Mucosa of rectum (tissue), 2 donors: ENCODE measurements around the gene SPINK1.
"Not testable (repeated sequence)": the region's sequence is repeated elsewhere in the genome, so short reads cannot be mapped to it uniquely, and the experiment has no call there.

Experiments
- H3K27ac ChIP-seq, 2 donors: one replicate each; pipeline ENCODE4 v1.7.0; 2013; ENCODE audit warnings: inconsistent platforms in 2 of 2, low read depth in 2 of 2, low read length in 2 of 2
- H3K27me3 ChIP-seq, 2 donors: one replicate each; pipeline ENCODE4 v1.7.0; 2013; ENCODE audit warnings: low read length in 2 of 2; ENCODE audit not compliant: control insufficient read depth in 2 of 2, insufficient read depth in 2 of 2
- H3K36me3 ChIP-seq, 2 donors: one replicate each; pipeline ENCODE4 v1.7.0; 2013; ENCODE audit warnings: low read length in 2 of 2; ENCODE audit not compliant: control insufficient read depth in 2 of 2, insufficient read depth in 2 of 2
- H3K4me1 ChIP-seq, 2 donors: one replicate each; pipeline ENCODE4 v1.7.0; 2013; ENCODE audit warnings: low read length in 2 of 2, mild to moderate bottlenecking in 1 of 2; ENCODE audit not compliant: control insufficient read depth in 2 of 2, insufficient read depth in 2 of 2
- H3K4me3 ChIP-seq, 2 donors: one replicate each; pipeline ENCODE4 v1.7.0; 2013; ENCODE audit warnings: low read length in 2 of 2
- H3K9ac ChIP-seq, 2 donors: one replicate each; pipeline ENCODE4 v1.7.0; 2013; ENCODE audit warnings: low read length in 2 of 2, low read depth in 1 of 2, mild to moderate bottlenecking in 1 of 2
- H3K9me3 ChIP-seq, 2 donors: one replicate each; pipeline ENCODE4 v1.7.0; 2013; ENCODE audit warnings: low read length in 2 of 2; ENCODE audit not compliant: control insufficient read depth in 2 of 2
- donor health status: healthy.
- donor health status: Normal muscosa, but diverticular disease.

The SPINK1 gene

GRCh38 chr5:147831465-147831864 lies at the start of gene SPINK1:
TSS of gene SPINK1 (minus strand) at chr5:147831671. CDS start at chr5:147831577, 94 bp downstream.
- Histone ChIP-seq H3K4me1 (peaks cover 0 to 15% of the 10 kb centered on the region in 2 donors), H3K27me3 (no peaks in the 10 kb centered on the region), H3K9ac (peak within 1 kb of the TSS in 1 of 2 donors; percentile 30), H3K4me3 (peak within 1 kb of the TSS; percentile 53 to 66), H3K9me3 (no peaks in the 10 kb centered on the region), H3K36me3 (no peaks in the 10 kb centered on the region), H3K27ac (peak within 1 kb of the TSS in 1 of 2 donors; percentile 51)

GRCh38 chr5:147880487-147880886 lies 49.0 kb upstream of the SPINK1 start:
- no peak overlapping the region for H3K4me3 ChIP-seq
- H3K9ac ChIP-seq, result no peak overlapping the region
- H3K27ac ChIP-seq, result no peak overlapping the region
- H3K27me3 ChIP-seq, result no peaks in the 10 kb centered on the region
- no peaks in the 10 kb centered on the region for H3K4me1 ChIP-seq
- H3K9me3 ChIP-seq, result no peaks in the 10 kb centered on the region
- H3K36me3 ChIP-seq, result no peaks in the 10 kb centered on the region

DNA sequence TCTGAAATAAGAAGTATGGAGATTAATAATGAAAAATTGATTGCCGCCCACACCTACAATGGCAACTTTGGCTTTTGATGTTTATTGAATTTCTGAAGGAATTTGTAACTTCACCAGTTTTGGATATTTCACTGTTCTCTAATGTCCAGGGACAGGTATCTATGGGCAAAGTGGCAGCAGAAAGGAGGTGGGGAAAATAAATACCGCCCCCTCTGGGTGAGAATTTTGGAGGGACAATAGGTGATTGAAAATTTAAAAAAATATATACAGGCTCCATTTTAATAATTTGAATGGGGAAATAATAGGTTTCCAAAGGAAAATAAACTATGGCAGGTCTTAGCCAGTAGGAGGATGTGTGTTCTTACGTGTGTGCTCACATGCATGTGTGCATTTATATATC lies 48.3 kb upstream of the SPINK1 start:
- no peaks in the 10 kb centered on the region for H3K36me3 ChIP-seq
- H3K4me1 ChIP-seq, result no peaks in the 10 kb centered on the region
- H3K27ac ChIP-seq, result no peak overlapping the region
- no peak overlapping the region for H3K4me3 ChIP-seq
- H3K9me3 ChIP-seq, result no peaks in the 10 kb centered on the region
- H3K27me3 ChIP-seq, result no peaks in the 10 kb centered on the region
- no peak overlapping the region for H3K9ac ChIP-seq

DNA sequence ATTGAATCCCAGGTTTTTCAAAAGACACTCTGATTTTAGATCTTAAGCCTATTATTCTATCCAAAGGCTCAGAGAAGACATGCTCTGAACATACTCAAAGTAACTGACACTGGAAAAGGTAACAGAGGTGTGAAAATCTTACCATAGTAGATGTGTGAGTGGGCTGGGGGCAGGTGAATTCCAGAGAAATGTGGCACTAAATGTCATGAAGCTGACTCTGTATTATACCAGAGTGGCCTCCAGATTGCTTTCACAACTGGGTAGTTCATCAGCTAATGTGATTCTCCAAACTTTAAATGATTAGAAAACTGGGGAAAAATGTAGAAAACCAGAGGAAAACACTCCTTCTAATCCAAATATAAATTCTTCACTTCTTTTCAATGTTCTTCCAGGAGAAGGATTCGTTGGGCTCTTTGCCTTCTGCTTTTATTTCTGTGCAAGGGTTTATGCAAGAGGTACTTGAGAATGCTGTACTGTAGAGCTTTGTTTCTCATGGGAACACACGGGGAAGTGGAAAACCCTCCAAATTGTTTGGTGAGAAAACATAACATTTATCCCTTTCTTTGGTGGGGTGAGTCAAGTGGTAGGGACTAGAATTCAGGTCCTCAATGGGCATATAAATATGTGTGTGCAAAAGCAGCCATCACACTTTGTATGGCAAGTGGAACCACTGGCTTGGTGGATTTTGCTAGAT lies 46.7 kb upstream of the SPINK1 start, which contains the start of gene SCGB3A2:
Gene SCGB3A2, plus strand, starts transcription at position 646 of the 694 bp plus-strand sequence. CDS start 93 bp downstream, outside the sequence.
- no peaks in the 10 kb centered on the region for H3K9me3 ChIP-seq
- no peak within 1 kb of the TSS for H3K27ac ChIP-seq
- no peaks in the 10 kb centered on the region for H3K4me1 ChIP-seq
- H3K36me3 ChIP-seq, result no peaks in the 10 kb centered on the region
- no peaks in the 10 kb centered on the region for H3K27me3 ChIP-seq
- no peak within 1 kb of the TSS for H3K9ac ChIP-seq
- H3K4me3 ChIP-seq, result no peak within 1 kb of the TSS

DNA sequence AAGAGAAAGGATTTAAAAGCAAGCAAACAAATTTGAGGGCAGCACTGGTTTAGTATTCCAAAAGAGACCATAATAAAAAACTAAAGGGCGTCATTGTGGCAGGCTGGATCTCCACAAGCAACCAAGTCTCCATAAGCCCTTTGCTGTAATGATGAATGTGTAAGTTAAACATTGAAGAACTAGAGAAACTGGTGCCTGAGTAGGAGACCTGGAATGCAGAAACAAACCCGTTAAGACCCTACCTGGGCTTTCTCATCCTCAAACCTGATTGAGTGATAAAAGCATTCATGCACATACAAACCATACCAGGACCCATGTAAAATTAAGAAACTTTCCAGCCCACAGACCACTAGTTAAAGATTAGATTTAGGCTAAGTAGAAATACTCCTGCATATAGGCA lies 45.2 kb upstream of the SPINK1 start:
- H3K27me3 ChIP-seq, result no peaks in the 10 kb centered on the region
- no peaks in the 10 kb centered on the region for H3K4me1 ChIP-seq
- H3K4me3 ChIP-seq, result no peak overlapping the region
- no peaks in the 10 kb centered on the region for H3K36me3 ChIP-seq
- no peaks in the 10 kb centered on the region for H3K9me3 ChIP-seq
- H3K27ac ChIP-seq, result no peak overlapping the region
- H3K9ac ChIP-seq, result no peak overlapping the region

DNA sequence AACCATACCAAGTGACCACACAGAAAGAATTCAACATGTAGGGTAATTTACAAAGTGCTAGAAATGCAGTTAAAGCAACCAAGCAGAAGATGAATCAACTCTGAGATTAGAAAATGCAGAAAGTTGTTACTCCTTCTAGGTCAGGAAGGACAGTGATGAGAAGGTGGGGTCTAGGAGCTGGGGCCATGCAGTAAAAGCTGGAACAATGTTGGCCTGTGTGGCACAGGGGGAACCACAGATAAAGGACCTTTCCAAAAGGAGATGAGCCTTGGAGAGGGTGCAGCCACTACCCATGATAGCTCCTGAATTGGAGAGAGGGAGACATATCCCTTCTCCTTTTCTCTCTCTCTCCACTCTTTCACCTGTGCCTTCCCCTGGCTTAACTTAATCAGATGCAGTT lies 44.7 kb upstream of the SPINK1 start:
- H3K27me3 ChIP-seq, result no peaks in the 10 kb centered on the region
- H3K4me3 ChIP-seq, result no peak overlapping the region
- no peak overlapping the region for H3K9ac ChIP-seq
- H3K4me1 ChIP-seq, result no peaks in the 10 kb centered on the region
- H3K9me3 ChIP-seq, result no peaks in the 10 kb centered on the region
- H3K36me3 ChIP-seq, result no peaks in the 10 kb centered on the region
- H3K27ac ChIP-seq, result no peak overlapping the region

DNA sequence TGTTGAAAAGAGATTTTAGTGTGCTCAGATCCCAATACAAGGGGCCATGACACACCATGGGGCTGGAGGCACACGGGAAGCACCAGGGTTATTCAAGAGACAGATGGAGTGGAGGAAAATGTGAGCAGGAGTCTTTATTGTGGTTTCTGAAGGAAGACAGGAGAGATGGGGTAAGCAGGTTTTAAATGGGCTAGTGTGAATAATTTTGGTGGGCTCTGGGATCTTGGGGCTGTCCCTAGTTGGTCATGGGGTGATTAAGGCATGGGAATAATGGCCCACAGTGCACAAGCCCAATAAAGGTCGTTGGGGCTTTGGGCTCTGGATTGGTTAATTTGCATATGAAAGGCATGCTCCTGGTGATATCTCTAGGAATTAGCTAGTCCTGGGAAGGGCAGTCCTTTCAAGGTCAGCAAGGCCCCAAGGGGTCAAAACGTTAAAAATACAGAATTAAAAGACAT lies 43.5 kb upstream of the SPINK1 start:
- H3K9me3 ChIP-seq, result no peaks in the 10 kb centered on the region
- H3K4me1 ChIP-seq, result no peaks in the 10 kb centered on the region
- no peak overlapping the region for H3K4me3 ChIP-seq
- no peak overlapping the region for H3K27ac ChIP-seq
- H3K27me3 ChIP-seq, result no peaks in the 10 kb centered on the region
- no peaks in the 10 kb centered on the region for H3K36me3 ChIP-seq
- no peak overlapping the region for H3K9ac ChIP-seq

GRCh38 chr5:147874118-147874875 lies 42.8 kb upstream of the SPINK1 start:
- H3K36me3 ChIP-seq, H3K9ac ChIP-seq, H3K4me1 ChIP-seq, H3K9me3 ChIP-seq, H3K27ac ChIP-seq, H3K27me3 ChIP-seq, H3K4me3 ChIP-seq: not testable (repeated sequence)

- not testable (repeated sequence) for H3K4me1 ChIP-seq, H3K4me3 ChIP-seq, H3K9me3 ChIP-seq
Measured at GRCh38 chr5:147872744-147873435, 41.4 kb upstream of the SPINK1 start.

DNA sequence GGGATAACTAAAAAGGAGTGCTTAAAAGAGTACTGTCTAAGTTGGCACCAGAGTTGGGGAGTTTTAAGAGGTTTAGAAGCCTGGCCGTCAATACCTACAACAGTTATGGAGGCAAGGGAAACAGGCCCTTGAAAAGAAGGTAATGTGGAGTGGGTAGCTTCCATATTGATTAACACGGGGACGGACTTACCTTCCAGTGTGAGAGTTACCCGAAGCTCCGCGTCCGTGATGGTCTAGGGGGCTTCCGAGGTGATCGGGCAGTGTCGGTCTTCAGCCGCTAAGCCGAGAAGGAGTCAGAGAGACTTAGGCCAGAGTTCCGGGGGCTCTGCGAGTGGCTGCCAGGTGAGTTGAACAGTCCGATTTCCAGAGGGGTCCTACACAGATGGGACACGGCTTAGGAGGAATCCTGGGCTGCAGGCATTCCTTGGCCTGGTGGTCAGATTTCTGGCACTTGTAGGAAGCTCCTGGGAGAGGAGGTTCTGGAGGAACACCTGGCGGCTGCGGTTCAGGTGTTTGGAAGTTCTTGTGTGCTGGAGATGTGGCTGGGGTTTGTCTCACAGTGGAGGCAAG lies 40.6 kb upstream of the SPINK1 start:
- not testable (repeated sequence) for H3K36me3 ChIP-seq, H3K27me3 ChIP-seq, H3K9me3 ChIP-seq, H3K27ac ChIP-seq, H3K9ac ChIP-seq, H3K4me1 ChIP-seq, H3K4me3 ChIP-seq

More at GRCh38 chr5:147872744-147873435, 41.4 kb upstream of the SPINK1 start:
- H3K27me3 ChIP-seq, H3K27ac ChIP-seq, H3K9ac ChIP-seq, H3K36me3 ChIP-seq: not testable (repeated sequence)
